MM.1S (cell line): Measurements from ENCODE around the gene GNG3.

Experiments used
- CTCF ChIP-seq: fragments of 300-600 bp; sonication (generic); IDR thresholded peaks from 2 replicates; pipeline ENCODE4 v1.5.1; 2016; ENCODE audit warnings: antibody characterized with exemption, low read length, mixed read lengths
- EZH2 ChIP-seq: fragments of 300-600 bp; sonication (generic); optimal IDR thresholded peaks from 2 replicates; pipeline ENCODE3; 2017; ENCODE audit warnings: low read depth, mild to moderate bottlenecking, antibody characterized with exemption, low read length, mixed read lengths

- TF ChIP-seq CTCF (no peak), EZH2 (no peak)
Observed at GRCh38 chr11:62687508-62688396, 19.7 kb upstream of the GNG3 start.
